Measurements from ENCODE around the gene SLC23A2.

The SLC23A2 gene

GRCh38 chr20:4811661-4812181 is 189.6 kb downstream of the SLC23A2 start:
- peak; percentile 76 for DNase-seq

GRCh38 chr20:4811257-4811656 is 190.1 kb downstream of the SLC23A2 start:
- no peak for DNase-seq

- DNase-seq = no peak
Observed at GRCh38 chr20:4810426-4811019, 190.8 kb downstream of the SLC23A2 start.

GRCh38 chr20:4809707-4810106 is 191.6 kb downstream of the SLC23A2 start:
- DNase-seq = no peak

DNA sequence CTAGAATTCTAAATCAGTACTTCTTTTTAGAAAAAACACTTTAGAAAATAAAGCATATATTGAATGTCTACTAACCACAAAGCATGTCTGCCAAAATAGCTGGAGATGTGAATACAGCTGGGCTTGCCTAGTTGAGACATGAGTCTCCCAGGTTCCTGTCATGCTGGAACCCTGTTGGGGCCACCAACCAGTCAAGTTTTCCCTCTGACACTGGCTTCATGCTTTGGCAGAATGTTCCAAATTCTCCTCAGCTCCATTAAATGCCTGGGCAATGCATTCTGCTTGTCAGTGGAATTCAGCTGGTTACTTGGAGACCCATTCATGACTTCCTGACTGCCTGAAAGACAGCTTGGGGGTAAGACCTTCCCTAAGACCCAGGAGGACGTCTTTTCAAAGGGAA is 192.4 kb downstream of the SLC23A2 start:
- no peak for DNase-seq

GRCh38 chr20:4805663-4806449 is 195.5 kb downstream of the SLC23A2 start:
- DNase-seq = no peak

DNA sequence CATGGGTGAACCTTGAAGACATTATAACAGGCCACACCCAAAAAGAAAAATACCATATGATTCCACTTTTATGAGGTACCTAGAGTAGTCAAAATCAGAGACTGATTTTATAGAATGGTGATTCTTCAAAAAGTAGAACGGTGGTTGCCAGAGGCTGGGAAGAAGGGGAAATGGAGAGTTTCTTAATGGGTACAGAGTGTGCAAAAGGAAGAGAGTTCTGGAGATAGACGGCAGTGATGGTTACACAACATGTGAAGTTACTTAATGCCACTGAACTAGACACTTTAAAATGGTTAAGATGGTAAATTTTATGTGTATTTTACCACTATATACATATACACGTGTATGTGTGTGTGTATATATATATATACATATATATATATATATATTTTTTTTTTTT is 198.8 kb downstream of the SLC23A2 start:
- DNase-seq = no peak
